HepG2 (cell line): ENCODE measurements around the gene C2orf80. TPM values are rescaled to one million over a fixed set of nuclear protein-coding genes. Genes with fewer than 3 reads are reported as not detected.

Source experiments
- CREB1 ChIP-seq, 2 experiments: fragments of 450-650 bp in 1 of 2; IDR thresholded peaks; 2 replicates each; pipeline ENCODE4 v1.6.1; 2016 to 2017; ENCODE audit warnings: control low read depth in 1 of 2, mild to moderate bottlenecking in 1 of 2, missing compliant biosample characterization in 1 of 2, missing genetic modification characterization in 1 of 2
- E2F1 ChIP-seq: sonication (generic); formaldehyde crosslinking; IDR thresholded peaks from 2 replicates; pipeline ENCODE4 v1.5.0; 2020; ENCODE audit warnings: missing genetic modification reagents
- HMGXB3 ChIP-seq: sonication (generic); formaldehyde crosslinking; IDR thresholded peaks from 2 replicates; pipeline ENCODE4 v1.4.0; 2020; ENCODE audit warnings: missing genetic modification reagents, borderline replicate concordance
- HMGXB4 ChIP-seq, 2 experiments: sonication (generic) in 1 of 2; formaldehyde crosslinking in 1 of 2; IDR thresholded peaks; 2 replicates each; pipeline versions ENCODE4 v1.4.0 to v1.6.1; 2018 to 2020; ENCODE audit warnings: missing genetic modification reagents in 2 of 2, borderline replicate concordance in 1 of 2, low read depth in 1 of 2, mild to moderate bottlenecking in 1 of 2, missing biosample characterization in 1 of 2
- NR2C2 ChIP-seq: sonication (generic); formaldehyde crosslinking; IDR thresholded peaks from 2 replicates; pipeline ENCODE4 v1.4.0; 2020; ENCODE audit warnings: missing genetic modification reagents, mild to moderate bottlenecking, moderate library complexity, borderline replicate concordance
- NR2F6 ChIP-seq, 2 experiments: IDR thresholded peaks; 2 replicates each; pipeline ENCODE4 v1.6.1; 2016; ENCODE audit warnings: antibody characterized with exemption in 1 of 2, mild to moderate bottlenecking in 1 of 2
- TFE3 ChIP-seq: IDR thresholded peaks from 2 replicates; pipeline ENCODE4 v1.6.1; 2016
- ZNF644 ChIP-seq: IDR thresholded peaks from 2 replicates; pipeline ENCODE4 v1.6.1; 2016; ENCODE audit warnings: low read depth
- ZNF646 ChIP-seq: sonication (generic); formaldehyde crosslinking; IDR thresholded peaks from 2 replicates; pipeline ENCODE4 v1.9.0; 2021; ENCODE audit warnings: mild to moderate bottlenecking, missing genetic modification reagents
- ZNF782 ChIP-seq: sonication (generic); formaldehyde crosslinking; IDR thresholded peaks from 2 replicates; pipeline ENCODE4 v1.4.0; 2020; ENCODE audit warnings: missing genetic modification reagents, mild to moderate bottlenecking, borderline replicate concordance
- polyA plus RNA-seq, 8 experiments: library from polyadenylated mRNA; depleted of rRNA in 3 of 8; stranded (reverse) in 7 of 8; unstranded in 1 of 8; fragments of >200 nt; fragmentation: Illumina TruSeq in 4 of 8; extraction: Trizol in 4 of 8; gene quantifications; 2 replicates each; pipeline versions ENCODE4 v1.2.1 to v1.2.3, GENCODE V29; 2011 to 2016; ENCODE audit warnings: low read depth in 4 of 8, missing spikeins in 1 of 8, mixed read lengths in 1 of 8; ENCODE audit not compliant: insufficient read depth in 1 of 8
- total RNA-seq, 5 experiments: library from RNA; depleted of rRNA; stranded (reverse); fragments of >200 nt; fragmentation: Illumina TruSeq; extraction: Trizol; gene quantifications; 2 replicates each; pipeline ENCODE4 v1.2.3, GENCODE V29; 2016; ENCODE audit warnings: low read depth in 1 of 5

C2orf80 gene
- total and polyA plus RNA-seq, 2 of the 13 experiments (the other 11 are each of a cell fraction or from before 2014, with no cell fraction given) = not detected

- TF ChIP-seq HMGXB4 (CRISPR knock-in tag; IDR thresholded peaks at IDR 0.05; ENCODE audit: borderline replicate concordance in 1 of 2, low read depth in 1 of 2) (0 out of 4 replicates have a peak, but pooled peaks of 1 of the 2 experiments have one; percentile 40), TFE3 (peak; percentile 75), ZNF644 (CRISPR knock-in tag) (peak; percentile 98), ZNF782 (CRISPR knock-in tag) (no peak), E2F1 (CRISPR knock-in tag) (no peak), ZNF646 (CRISPR knock-in tag) (no peak), HMGXB3 (CRISPR knock-in tag) (0 out of 2 replicates have a peak, but pooled peaks have one; percentile 21), NR2C2 (no peak; the same call in 1 of the 2 replicates), NR2F6 (IDR thresholded peaks at IDR 0.05) (no peak), NR2F6 (CRISPR knock-in tag; IDR thresholded peaks at IDR 0.05) (peak; percentile 33; the same call in 1 of the 2 replicates), CREB1 (IDR thresholded peaks at IDR 0.05) (no peak), CREB1 (CRISPR knock-in tag; IDR thresholded peaks at IDR 0.05) (no peak)
Measured at GRCh38 chr2:208135794-208136715, 53.8 kb downstream of the C2orf80 start (continued).
